ENCODE results near the gene PARD3.
"Not testable (repeated sequence)": the region's sequence is repeated elsewhere in the genome, so short reads cannot be mapped to it uniquely, and the experiment has no call there.

Gene PARD3

GRCh38 chr10:34280599-34281374 lies 534.3 kb downstream of the PARD3 start:
- no peak for DNase-seq

GRCh38 chr10:34275626-34276130 lies 539.4 kb downstream of the PARD3 start:
- no peak for DNase-seq

- DNase-seq, result no peak
These were observed 540.2 kb downstream of the PARD3 start for GRCh38 chr10:34274906-34275305.

GRCh38 chr10:34273340-34273739 lies 541.8 kb downstream of the PARD3 start:
- no peak for DNase-seq

GRCh38 chr10:34272316-34272715 lies 542.8 kb downstream of the PARD3 start:
- DNase-seq, result no peak

- not testable (repeated sequence) for DNase-seq
These were observed 546.7 kb downstream of the PARD3 start for GRCh38 chr10:34268410-34268809.

GRCh38 chr10:34262985-34263384 lies 552.1 kb downstream of the PARD3 start:
- no peak for DNase-seq

GRCh38 chr10:34260904-34261303 lies 554.2 kb downstream of the PARD3 start:
- DNase-seq, result no peak

GRCh38 chr10:34256216-34256615 lies 558.9 kb downstream of the PARD3 start:
- DNase-seq, result no peak

GRCh38 chr10:34255035-34255434 lies 560.1 kb downstream of the PARD3 start:
- DNase-seq, result no peak

GRCh38 chr10:34254596-34254995 lies 560.5 kb downstream of the PARD3 start:
- DNase-seq, result peak; percentile 3

GRCh38 chr10:34252111-34252510 lies 563.0 kb downstream of the PARD3 start:
- no peak for DNase-seq

- DNase-seq, result no peak
These were observed 563.9 kb downstream of the PARD3 start for GRCh38 chr10:34251177-34251576.

GRCh38 chr10:34250722-34251121 lies 564.4 kb downstream of the PARD3 start:
- no peak for DNase-seq

GRCh38 chr10:34249634-34250033 lies 565.5 kb downstream of the PARD3 start:
- no peak for DNase-seq

- DNase-seq, result no peak
These were observed 567.5 kb downstream of the PARD3 start for GRCh38 chr10:34247560-34247959.

GRCh38 chr10:34244756-34245484 lies 570.2 kb downstream of the PARD3 start:
- DNase-seq, result no peak

- DNase-seq, result no peak
These were observed 573.7 kb downstream of the PARD3 start for GRCh38 chr10:34241226-34242000.

GRCh38 chr10:34240039-34240438 lies 575.1 kb downstream of the PARD3 start:
- DNase-seq, result no peak

- no peak for DNase-seq
These were observed 577.1 kb downstream of the PARD3 start for GRCh38 chr10:34237898-34238455.

GRCh38 chr10:34236931-34237330 lies 578.2 kb downstream of the PARD3 start:
- peak; percentile 12 for DNase-seq

- no peak for DNase-seq
These were observed 579.8 kb downstream of the PARD3 start for GRCh38 chr10:34235164-34235832.

Measured in NCI-H1694 treated with DMSO at 0.1 percent for 48 hours (cell line).